ENCODE data around the gene TMEM205. TPM values are rescaled to one million over a fixed set of nuclear protein-coding genes. Genes with fewer than 3 reads are reported as not detected.
"Not testable (repeated sequence)": the region's sequence is repeated elsewhere in the genome, so short reads cannot be mapped to it uniquely, and the experiment has no call there.

Gene TMEM205
- total RNA-seq, 3 donors from 2014 or later = 216 to 286 (median 243) TPM

DNA sequence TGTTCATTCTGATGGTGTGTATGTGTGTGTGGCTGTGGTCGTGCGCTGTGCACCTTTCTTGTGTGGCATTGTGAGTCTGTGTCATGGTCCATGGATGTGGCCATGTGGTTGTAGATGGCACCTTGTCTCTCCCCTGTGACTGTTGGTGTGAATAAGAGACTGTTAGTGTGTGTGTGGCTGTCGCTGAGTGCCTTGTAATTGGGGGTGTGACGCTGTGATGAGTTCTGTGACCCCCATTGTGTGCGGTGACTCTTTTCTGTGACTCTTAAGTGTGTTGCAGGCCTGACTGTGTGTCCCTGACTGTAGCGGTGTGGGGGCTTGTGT, 10.0 kb upstream of the TMEM205 start:
- Histone ChIP-seq H3K27ac (peak overlapping the region; percentile 76 to 89), H3K27me3 (no peaks in the 10 kb centered on the region), H3K36me3 (no peaks in the 10 kb centered on the region), H3K4me1 (peaks cover 0 to 7% of the 10 kb centered on the region in 2 donors), H3K9me3 (no peaks in the 10 kb centered on the region), H3K4me3 (peak overlapping the region; percentile 76 to 78 (median 77))
- no peak for TF ChIP-seq POLR2A (IDR thresholded peaks at IDR 0.05)
- TF ChIP-seq, protein P1, sequence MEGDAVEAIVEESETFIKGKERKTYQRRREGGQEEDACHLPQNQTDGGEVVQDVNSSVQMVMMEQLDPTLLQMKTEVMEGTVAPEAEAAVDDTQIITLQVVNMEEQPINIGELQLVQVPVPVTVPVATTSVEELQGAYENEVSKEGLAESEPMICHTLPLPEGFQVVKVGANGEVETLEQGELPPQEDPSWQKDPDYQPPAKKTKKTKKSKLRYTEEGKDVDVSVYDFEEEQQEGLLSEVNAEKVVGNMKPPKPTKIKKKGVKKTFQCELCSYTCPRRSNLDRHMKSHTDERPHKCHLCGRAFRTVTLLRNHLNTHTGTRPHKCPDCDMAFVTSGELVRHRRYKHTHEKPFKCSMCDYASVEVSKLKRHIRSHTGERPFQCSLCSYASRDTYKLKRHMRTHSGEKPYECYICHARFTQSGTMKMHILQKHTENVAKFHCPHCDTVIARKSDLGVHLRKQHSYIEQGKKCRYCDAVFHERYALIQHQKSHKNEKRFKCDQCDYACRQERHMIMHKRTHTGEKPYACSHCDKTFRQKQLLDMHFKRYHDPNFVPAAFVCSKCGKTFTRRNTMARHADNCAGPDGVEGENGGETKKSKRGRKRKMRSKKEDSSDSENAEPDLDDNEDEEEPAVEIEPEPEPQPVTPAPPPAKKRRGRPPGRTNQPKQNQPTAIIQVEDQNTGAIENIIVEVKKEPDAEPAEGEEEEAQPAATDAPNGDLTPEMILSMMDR (IDR thresholded peaks at IDR 0.05) = no peak
- TF ChIP-seq POLR2AphosphoS5 (IDR thresholded peaks at IDR 0.05) = no peak
- intact Hi-C loops (cut with DNase I; ENCODE audit: low total_unique reads) = no loop called here
- DNase-seq (ENCODE audit: low spot score in 2 of 2) = no peak

DNA sequence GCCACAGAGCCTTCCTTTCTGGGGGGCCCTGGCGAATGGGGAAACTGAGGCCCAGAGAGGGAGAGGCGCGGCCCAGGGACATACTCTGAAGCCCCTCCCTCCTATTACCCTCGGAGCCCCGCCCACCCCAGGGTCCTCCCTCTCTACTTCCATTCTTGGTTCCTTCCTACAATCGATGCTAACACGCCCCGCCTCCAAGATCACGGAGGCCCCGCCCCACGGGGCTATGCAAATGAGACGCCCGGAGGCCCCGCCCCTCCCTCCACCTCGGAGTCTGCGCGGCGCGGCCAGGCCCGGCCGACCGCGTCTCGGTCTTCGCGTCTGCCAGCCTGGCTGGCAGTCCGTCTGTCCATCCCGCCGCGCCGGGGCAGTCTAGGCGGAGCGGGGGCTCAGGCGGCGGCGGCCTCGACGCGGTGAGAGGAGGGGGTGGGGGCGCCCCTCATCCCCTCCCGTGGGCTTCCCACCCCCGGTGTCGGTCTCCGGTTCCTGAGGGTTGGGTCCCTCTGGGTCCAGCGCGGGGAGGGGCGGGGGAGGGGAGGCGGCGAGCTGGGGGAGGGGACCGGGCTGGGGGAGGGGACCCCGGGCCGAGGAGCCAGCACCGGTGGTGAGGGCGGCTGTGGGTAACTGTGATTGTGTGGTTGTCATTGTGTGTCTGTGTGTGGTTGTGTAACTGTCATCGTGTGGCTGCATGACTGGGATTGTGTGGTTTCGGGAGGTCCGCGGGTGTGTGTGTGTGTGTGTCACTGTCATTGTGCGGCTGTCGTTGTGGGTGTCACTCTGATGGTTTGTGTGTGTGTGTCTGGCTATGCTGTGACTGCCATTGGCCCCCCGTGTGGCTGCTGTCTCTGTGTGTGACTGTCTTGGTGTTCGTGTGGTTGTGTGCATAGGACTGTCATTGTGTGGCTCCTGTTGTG, 9.3 kb upstream of the TMEM205 start, which contains the start of gene PLPPR2:
TSS of gene PLPPR2 (plus strand) at position 273 of the 914 bp plus-strand sequence. CDS start 2,242 bp downstream, outside the sequence.
- DNase-seq (ENCODE audit: low spot score in 2 of 2) = peak; percentile 88 to 93
- intact Hi-C loops (cut with DNase I; ENCODE audit: low total_unique reads) = no loop called here
- peak within 1 kb of the TSS; percentile 76 to 78 (median 77) for H3K4me3 ChIP-seq
- peaks cover 0 to 7% of the 10 kb centered on the region in 2 donors for H3K4me1 ChIP-seq
- peak within 1 kb of the TSS; percentile 76 to 89 for H3K27ac ChIP-seq
- no peaks in the 10 kb centered on the region for H3K27me3 ChIP-seq
- no peaks in the 10 kb centered on the region for H3K9me3 ChIP-seq
- no peaks in the 10 kb centered on the region for H3K36me3 ChIP-seq
- TF ChIP-seq POLR2AphosphoS5 (IDR thresholded peaks at IDR 0.05) (peak in 2 of 3 donors; percentile 53 to 74), POLR2A (IDR thresholded peaks at IDR 0.05) (no peak)

DNA sequence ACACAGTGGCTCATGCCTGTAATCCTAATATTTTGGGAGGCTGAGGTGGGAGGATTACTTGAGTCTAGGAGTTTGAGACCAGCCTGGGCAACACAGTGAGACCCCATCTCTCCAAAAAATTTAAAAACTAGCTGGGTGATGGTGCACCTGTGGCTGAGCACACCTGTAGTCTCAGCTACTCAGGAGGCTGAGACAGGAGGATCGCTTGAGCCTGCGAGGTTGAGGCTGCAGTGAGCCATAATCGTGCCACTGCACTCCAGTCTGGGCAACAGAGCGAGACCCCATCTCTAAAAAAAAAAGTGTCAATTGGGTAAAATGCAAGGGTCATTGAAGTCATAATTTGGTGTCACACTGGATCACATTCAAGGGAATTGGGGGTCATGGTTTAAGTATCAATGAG, 8.0 kb upstream of the TMEM205 start:
- H3K27me3 ChIP-seq; DNase-seq (ENCODE audit: low spot score in 2 of 2); H3K9me3 ChIP-seq; H3K4me3 ChIP-seq; H3K4me1 ChIP-seq; H3K27ac ChIP-seq; intact Hi-C loops (cut with DNase I; ENCODE audit: low total_unique reads); H3K36me3 ChIP-seq: not testable (repeated sequence)

DNA sequence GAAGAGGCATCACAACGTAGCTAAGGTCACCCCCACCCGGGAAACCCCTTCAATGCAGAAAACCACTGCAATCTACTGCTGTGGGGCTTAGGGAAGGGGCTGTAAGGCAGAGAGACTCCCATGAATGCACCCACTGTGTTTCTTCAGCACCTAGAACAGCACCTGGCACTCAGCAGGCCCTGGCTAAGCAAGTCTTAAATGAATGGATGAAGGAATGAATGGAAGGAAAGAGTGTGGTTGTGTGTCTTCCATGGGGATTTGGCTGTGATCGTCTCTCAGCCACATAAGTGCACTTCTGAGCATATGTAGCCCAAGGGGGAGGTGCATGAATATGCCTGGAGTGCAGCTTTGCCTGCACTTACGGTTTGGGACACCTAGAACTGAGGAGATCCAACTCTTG, 3.1 kb upstream of the TMEM205 start:
- DNase-seq (ENCODE audit: low spot score in 2 of 2) = no peak
- Histone ChIP-seq H3K36me3 (no peaks in the 10 kb centered on the region), H3K4me3 (no peak overlapping the region), H3K4me1 (peaks cover 0 to 12% of the 10 kb centered on the region in 2 donors), H3K27ac (no peak overlapping the region), H3K9me3 (no peaks in the 10 kb centered on the region), H3K27me3 (no peaks in the 10 kb centered on the region)
- intact Hi-C loops (cut with DNase I; ENCODE audit: low total_unique reads) = no loop called here
- TF ChIP-seq POLR2AphosphoS5 (IDR thresholded peaks at IDR 0.05) = no peak

DNA sequence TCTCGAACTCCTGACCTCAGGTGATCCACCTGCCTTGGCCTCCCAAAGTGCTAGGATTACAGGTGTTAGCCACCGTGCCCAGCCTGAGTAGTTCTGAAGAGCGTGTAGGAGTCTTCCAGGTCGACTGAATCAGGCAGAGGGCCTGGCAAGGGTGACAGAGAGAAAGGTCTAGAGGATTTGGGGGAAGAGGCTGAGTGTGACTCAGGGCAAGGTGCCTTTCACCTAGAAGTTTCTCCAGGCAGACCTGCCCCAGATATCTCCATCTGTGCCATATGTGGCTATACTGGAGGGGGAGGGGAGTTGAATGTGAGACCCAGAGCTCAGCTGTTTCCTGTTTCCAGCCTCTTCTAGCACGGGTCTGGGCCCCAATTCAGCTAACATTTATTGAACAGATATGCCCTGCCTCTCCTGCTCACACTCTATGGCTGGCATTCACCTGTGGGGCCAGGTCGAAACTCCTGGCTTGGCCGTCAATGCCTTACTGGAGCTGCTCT, 1.5 kb upstream of the TMEM205 start:
- no peak for DNase-seq (ENCODE audit: low spot score in 2 of 2)
- H3K36me3 ChIP-seq = no peaks in the 10 kb centered on the region
- TF ChIP-seq, protein P1 (IDR thresholded peaks at IDR 0.05) = no peak
- TF ChIP-seq POLR2A (IDR thresholded peaks at IDR 0.05) (no peak), POLR2AphosphoS5 (IDR thresholded peaks at IDR 0.05) (no peak)
- H3K4me3 ChIP-seq = no peak overlapping the region
- H3K4me1 ChIP-seq = peaks cover 0 to 13% of the 10 kb centered on the region in 2 donors
- no peaks in the 10 kb centered on the region for H3K27me3 ChIP-seq
- peak overlapping the region in 1 of 2 donors; percentile 94 for H3K27ac ChIP-seq
- intact Hi-C loops (cut with DNase I; ENCODE audit: low total_unique reads) = no loop called here
- H3K9me3 ChIP-seq = no peaks in the 10 kb centered on the region

DNA sequence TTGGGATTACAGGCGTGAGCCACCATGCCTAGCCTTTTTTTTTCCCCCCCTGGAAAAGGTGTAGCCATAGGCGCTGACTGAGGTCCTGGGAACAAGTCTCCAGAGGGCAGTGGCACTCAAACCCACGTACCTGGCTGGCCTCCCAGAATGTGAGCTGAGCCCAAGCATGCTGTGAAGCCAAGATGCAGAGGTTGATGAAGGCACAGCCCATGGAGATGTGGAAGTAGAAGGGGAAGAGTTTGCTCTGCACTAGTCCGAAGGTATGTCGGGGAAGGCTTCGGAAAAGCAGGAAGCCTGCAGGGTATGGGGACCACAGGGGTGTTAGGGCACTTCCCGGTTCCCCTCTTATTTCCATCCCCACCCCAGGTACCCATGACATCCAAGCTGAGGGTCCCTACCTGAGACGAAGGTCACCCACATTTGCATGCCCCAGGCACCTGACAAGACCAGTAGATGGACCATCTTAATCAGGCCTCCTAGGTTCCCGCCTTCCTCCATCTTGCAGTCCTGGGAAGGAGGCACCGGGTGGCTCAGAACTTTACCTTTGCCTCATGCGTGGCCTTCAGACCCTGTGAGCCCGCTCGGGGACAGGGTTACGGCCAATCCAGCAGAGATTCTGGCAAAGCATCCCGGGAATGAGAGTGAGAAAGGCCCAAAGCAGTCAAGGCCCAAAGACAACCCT, 805 bp downstream of the TMEM205 start:
- intact Hi-C loops (cut with DNase I; ENCODE audit: low total_unique reads) = no loop called here
- peak overlapping the region; percentile 60 to 93 (median 73) for H3K4me3 ChIP-seq
- H3K27ac ChIP-seq = peak overlapping the region; percentile 92 to 94
- peaks cover 0 to 13% of the 10 kb centered on the region in 2 donors for H3K4me1 ChIP-seq
- TF ChIP-seq POLR2A (IDR thresholded peaks at IDR 0.05) (no peak), POLR2AphosphoS5 (IDR thresholded peaks at IDR 0.05) (no peak)
- TF ChIP-seq, protein P1 (IDR thresholded peaks at IDR 0.05) = no peak
- no peak for DNase-seq (ENCODE audit: low spot score in 2 of 2)
- H3K27me3 ChIP-seq = no peaks in the 10 kb centered on the region
- no peaks in the 10 kb centered on the region for H3K36me3 ChIP-seq
- no peaks in the 10 kb centered on the region for H3K9me3 ChIP-seq
